Calu3 (cell line): ENCODE data around the gene P2RX1. TPM values are rescaled to one million over a fixed set of nuclear protein-coding genes. Genes with fewer than 3 reads are reported as not detected.

Experiments used
- BruUV-seq: library from RNA; stranded (reverse); fragments of 400-500 nt; replicated peaks from 2 replicates; lab custom pipeline; 2021; lab: Mats Ljungman, UMichigan
- CTCF ChIA-PET: fragments of 300-600 bp; sonication (Branson Sonifier 250); formaldehyde crosslinking; loops from one replicate; lab custom pipeline; 2022; ENCODE audit warnings: antibody characterized with exemption; lab: Charles Lee
- DNase-seq: peaks from one replicate; pipeline ENCODE4 v3.0.0; 2022
- H3K27ac Mint-ChIP-seq: one replicate; pipeline ENCODE4 v1.8.0; 2022; ENCODE audit warnings: mixed read lengths; ENCODE audit not compliant: unreplicated experiment
- H3K27me3 Mint-ChIP-seq: one replicate; pipeline ENCODE4 v1.8.0; 2022; ENCODE audit warnings: mixed read lengths; ENCODE audit not compliant: unreplicated experiment
- H3K36me3 Mint-ChIP-seq: one replicate; pipeline ENCODE4 v1.8.0; 2022; ENCODE audit warnings: mild to moderate bottlenecking, moderate library complexity, mixed read lengths; ENCODE audit not compliant: insufficient read depth, unreplicated experiment
- H3K4me1 Mint-ChIP-seq: one replicate; pipeline ENCODE4 v1.8.0; 2022; ENCODE audit warnings: mild to moderate bottlenecking, low read depth, mixed read lengths; ENCODE audit not compliant: unreplicated experiment
- H3K4me3 Mint-ChIP-seq: one replicate; pipeline ENCODE4 v1.8.0; 2022; ENCODE audit warnings: mild to moderate bottlenecking, low read depth, moderate library complexity, mixed read lengths; ENCODE audit not compliant: unreplicated experiment
- H3K9me3 Mint-ChIP-seq: one replicate; pipeline ENCODE4 v1.8.0; 2022; ENCODE audit warnings: low read depth, mixed read lengths; ENCODE audit not compliant: unreplicated experiment
- CTCF ChIP-seq: fragments of 200-600 bp; IDR thresholded peaks from one replicate; pipeline ENCODE4 v1.8.0; 2022; ENCODE audit warnings: antibody characterized with exemption; ENCODE audit not compliant: unreplicated experiment
- intact Hi-C: fragments of 100-400 bp; cut with micrococcal nuclease; formaldehyde crosslinking; loops from one replicate; pipeline ENCODE4 v1.10.0; 2022; ENCODE audit not compliant: unreplicated experiment
- total RNA-seq: library from RNA; stranded (reverse); gene quantifications from 2 replicates; pipeline ENCODE4 v1.2.3, GENCODE V29; 2022

Gene P2RX1
- total RNA-seq, 1 experiment from 2014 or later: not detected

- CTCF ChIA-PET: no interaction called here
- no peak overlapping the region for H3K27ac Mint-ChIP-seq
These were observed 19.9 kb downstream of the P2RX1 start for GRCh38 chr17:3896108-3896967.

GRCh38 chr17:3895354-3895753 lies 20.9 kb downstream of the P2RX1 start:
- intact Hi-C loops: no loop called here
- no peak overlapping the region for H3K4me3 Mint-ChIP-seq
- no peak overlapping the region for H3K27ac Mint-ChIP-seq
- H3K9me3 Mint-ChIP-seq: no peaks in the 10 kb centered on the region
- no peak for DNase-seq
- no peak for TF ChIP-seq CTCF
- H3K36me3 Mint-ChIP-seq: peaks cover 22% of the 10 kb centered on the region
- H3K27me3 Mint-ChIP-seq: peaks cover 24% of the 10 kb centered on the region
- BruUV-seq: no TSS peak
- peaks cover 16% of the 10 kb centered on the region for H3K4me1 Mint-ChIP-seq
- CTCF ChIA-PET: no interaction called here

More at GRCh38 chr17:3896108-3896967, 19.9 kb downstream of the P2RX1 start:
- BruUV-seq: no TSS peak
- TF ChIP-seq CTCF: no peak
- DNase-seq: no peak
- H3K4me3 Mint-ChIP-seq: no peak overlapping the region
- H3K4me1 Mint-ChIP-seq: peaks cover 7% of the 10 kb centered on the region
- peaks cover 16% of the 10 kb centered on the region for H3K36me3 Mint-ChIP-seq
- intact Hi-C loops: no loop called here
- peaks cover 26% of the 10 kb centered on the region for H3K27me3 Mint-ChIP-seq
- no peaks in the 10 kb centered on the region for H3K9me3 Mint-ChIP-seq

- H3K27me3 Mint-ChIP-seq: peaks cover 20% of the 10 kb centered on the region
- H3K27ac Mint-ChIP-seq: no peak overlapping the region
- H3K4me1 Mint-ChIP-seq: peaks cover 21% of the 10 kb centered on the region
- DNase-seq: no peak
- intact Hi-C loops: no loop called here
- no peak overlapping the region for H3K4me3 Mint-ChIP-seq
- no peaks in the 10 kb centered on the region for H3K9me3 Mint-ChIP-seq
- CTCF ChIA-PET: interaction anchor here (0.7 kb wide), 1 partner anchor 158 kb away, joined by 3 read pairs; no protein-coding TSS in a partner anchor
- peaks cover 25% of the 10 kb centered on the region for H3K36me3 Mint-ChIP-seq
- no TSS peak for BruUV-seq
- no peak for TF ChIP-seq CTCF
These were observed 21.3 kb downstream of the P2RX1 start for GRCh38 chr17:3894911-3895343.

GRCh38 chr17:3894188-3894587 lies 22.1 kb downstream of the P2RX1 start:
- DNase-seq: no peak
- H3K4me1 Mint-ChIP-seq: peaks cover 22% of the 10 kb centered on the region
- H3K36me3 Mint-ChIP-seq: peaks cover 25% of the 10 kb centered on the region
- BruUV-seq: no TSS peak
- no peaks in the 10 kb centered on the region for H3K9me3 Mint-ChIP-seq
- CTCF ChIA-PET: interaction anchor here (0.7 to 1.7 kb wide), 2 partner anchors 20 to 157 kb away, joined by 3 to 4 read pairs; no protein-coding TSS in a partner anchor
- intact Hi-C loops: no loop called here
- H3K27ac Mint-ChIP-seq: no peak overlapping the region
- H3K27me3 Mint-ChIP-seq: peaks cover 20% of the 10 kb centered on the region
- peak overlapping the region; percentile 65 for H3K4me3 Mint-ChIP-seq
- TF ChIP-seq CTCF: no peak
